ENCODE data around the gene SPINT2. TPM values are rescaled to one million over a fixed set of nuclear protein-coding genes. Genes with fewer than 3 reads are reported as not detected.

SPINT2 gene
- total and polyA plus RNA-seq, 2 of the 13 experiments (the other 11 are each of a cell fraction or from before 2014, with no cell fraction given): 0.31 to 0.77 TPM

GRCh38 chr19:38224014-38224862, 40.1 kb upstream of the SPINT2 start, which contains the start of gene DPF1 (continued):
- 0 out of 2 replicates have a peak, but pooled peaks have one; percentile 46 for TF ChIP-seq POLR2G (IDR thresholded peaks at IDR 0.05; ENCODE audit: low read depth, low read length)
- TF ChIP-seq HDAC1 (CRISPR knock-in tag; IDR thresholded peaks at IDR 0.05): peak; percentile 53
- 0 out of 2 replicates have a peak, but pooled peaks have one; percentile 27 for TF ChIP-seq MXD1 (CRISPR knock-in tag; IDR thresholded peaks at IDR 0.05)
- TF ChIP-seq ZNF468 (CRISPR knock-in tag; IDR thresholded peaks at IDR 0.05): no peak
- TF ChIP-seq ZNF607 (CRISPR knock-in tag; IDR thresholded peaks at IDR 0.05; ENCODE audit: borderline replicate concordance): peak; percentile 28; the same call in 1 of the 2 replicates
- TF ChIP-seq POGZ (CRISPR knock-in tag; IDR thresholded peaks at IDR 0.05): peak; percentile 35; the same call in 1 of the 2 replicates
- peak; percentile 89 for TF ChIP-seq GABPB1 (CRISPR knock-in tag; IDR thresholded peaks at IDR 0.05)
- TF ChIP-seq ARID5B (CRISPR knock-in tag; IDR thresholded peaks at IDR 0.05): peak; percentile 26; the same call in 1 of the 2 replicates
- 0 out of 2 replicates have a peak, but pooled peaks have one; percentile 74 for TF ChIP-seq MAX (IDR thresholded peaks at IDR 0.05)
- peak; percentile 89 for TF ChIP-seq ZBTB7A (CRISPR knock-in tag; IDR thresholded peaks at IDR 0.05)
- TF ChIP-seq JUND (CRISPR knock-in tag; IDR thresholded peaks at IDR 0.05): 0 out of 2 replicates have a peak, but pooled peaks have one; percentile 19
- TF ChIP-seq, protein P1, sequence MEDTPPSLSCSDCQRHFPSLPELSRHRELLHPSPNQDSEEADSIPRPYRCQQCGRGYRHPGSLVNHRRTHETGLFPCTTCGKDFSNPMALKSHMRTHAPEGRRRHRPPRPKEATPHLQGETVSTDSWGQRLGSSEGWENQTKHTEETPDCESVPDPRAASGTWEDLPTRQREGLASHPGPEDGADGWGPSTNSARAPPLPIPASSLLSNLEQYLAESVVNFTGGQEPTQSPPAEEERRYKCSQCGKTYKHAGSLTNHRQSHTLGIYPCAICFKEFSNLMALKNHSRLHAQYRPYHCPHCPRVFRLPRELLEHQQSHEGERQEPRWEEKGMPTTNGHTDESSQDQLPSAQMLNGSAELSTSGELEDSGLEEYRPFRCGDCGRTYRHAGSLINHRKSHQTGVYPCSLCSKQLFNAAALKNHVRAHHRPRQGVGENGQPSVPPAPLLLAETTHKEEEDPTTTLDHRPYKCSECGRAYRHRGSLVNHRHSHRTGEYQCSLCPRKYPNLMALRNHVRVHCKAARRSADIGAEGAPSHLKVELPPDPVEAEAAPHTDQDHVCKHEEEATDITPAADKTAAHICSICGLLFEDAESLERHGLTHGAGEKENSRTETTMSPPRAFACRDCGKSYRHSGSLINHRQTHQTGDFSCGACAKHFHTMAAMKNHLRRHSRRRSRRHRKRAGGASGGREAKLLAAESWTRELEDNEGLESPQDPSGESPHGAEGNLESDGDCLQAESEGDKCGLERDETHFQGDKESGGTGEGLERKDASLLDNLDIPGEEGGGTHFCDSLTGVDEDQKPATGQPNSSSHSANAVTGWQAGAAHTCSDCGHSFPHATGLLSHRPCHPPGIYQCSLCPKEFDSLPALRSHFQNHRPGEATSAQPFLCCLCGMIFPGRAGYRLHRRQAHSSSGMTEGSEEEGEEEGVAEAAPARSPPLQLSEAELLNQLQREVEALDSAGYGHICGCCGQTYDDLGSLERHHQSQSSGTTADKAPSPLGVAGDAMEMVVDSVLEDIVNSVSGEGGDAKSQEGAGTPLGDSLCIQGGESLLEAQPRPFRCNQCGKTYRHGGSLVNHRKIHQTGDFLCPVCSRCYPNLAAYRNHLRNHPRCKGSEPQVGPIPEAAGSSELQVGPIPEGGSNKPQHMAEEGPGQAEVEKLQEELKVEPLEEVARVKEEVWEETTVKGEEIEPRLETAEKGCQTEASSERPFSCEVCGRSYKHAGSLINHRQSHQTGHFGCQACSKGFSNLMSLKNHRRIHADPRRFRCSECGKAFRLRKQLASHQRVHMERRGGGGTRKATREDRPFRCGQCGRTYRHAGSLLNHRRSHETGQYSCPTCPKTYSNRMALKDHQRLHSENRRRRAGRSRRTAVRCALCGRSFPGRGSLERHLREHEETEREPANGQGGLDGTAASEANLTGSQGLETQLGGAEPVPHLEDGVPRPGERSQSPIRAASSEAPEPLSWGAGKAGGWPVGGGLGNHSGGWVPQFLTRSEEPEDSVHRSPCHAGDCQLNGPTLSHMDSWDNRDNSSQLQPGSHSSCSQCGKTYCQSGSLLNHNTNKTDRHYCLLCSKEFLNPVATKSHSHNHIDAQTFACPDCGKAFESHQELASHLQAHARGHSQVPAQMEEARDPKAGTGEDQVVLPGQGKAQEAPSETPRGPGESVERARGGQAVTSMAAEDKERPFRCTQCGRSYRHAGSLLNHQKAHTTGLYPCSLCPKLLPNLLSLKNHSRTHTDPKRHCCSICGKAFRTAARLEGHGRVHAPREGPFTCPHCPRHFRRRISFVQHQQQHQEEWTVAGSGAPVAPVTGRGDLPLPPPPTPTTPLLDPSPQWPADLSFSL (CRISPR knock-in tag; IDR thresholded peaks at IDR 0.05): peak; percentile 91
- peak; percentile 39 for TF ChIP-seq ZNF777 (CRISPR knock-in tag; IDR thresholded peaks at IDR 0.05)
- no peak for TF ChIP-seq NFE2L2 (IDR thresholded peaks at IDR 0.05; ENCODE audit: low read length)
- TF ChIP-seq DRAP1 (CRISPR knock-in tag; IDR thresholded peaks at IDR 0.05): 0 out of 2 replicates have a peak, but pooled peaks have one; percentile 25
- peak; percentile 50; the same call in 1 of the 2 replicates for TF ChIP-seq ZFX (CRISPR knock-in tag; IDR thresholded peaks at IDR 0.05; ENCODE audit: low read depth)
- 0 out of 2 replicates have a peak, but pooled peaks have one; percentile 39 for TF ChIP-seq DMAP1 (CRISPR knock-in tag; IDR thresholded peaks at IDR 0.05)
